ENCODE measurements around the gene SORCS2.

SORCS2 gene

GRCh38 chr4:7522452-7523220 is 330.3 kb downstream of the SORCS2 start:
- no peak for DNase-seq

GRCh38 chr4:7523526-7523925 is 331.2 kb downstream of the SORCS2 start:
- DNase-seq, result no peak

- DNase-seq, result no peak
Observed at GRCh38 chr4:7524064-7524682, 331.8 kb downstream of the SORCS2 start.

GRCh38 chr4:7524843-7525242 is 332.5 kb downstream of the SORCS2 start:
- DNase-seq, result no peak

GRCh38 chr4:7526491-7526890 is 334.2 kb downstream of the SORCS2 start:
- no peak for DNase-seq

GRCh38 chr4:7526929-7527535 is 334.7 kb downstream of the SORCS2 start:
- DNase-seq, result no peak

GRCh38 chr4:7529368-7530080 is 337.2 kb downstream of the SORCS2 start:
- DNase-seq, result no peak

- no peak for DNase-seq
Observed at GRCh38 chr4:7530082-7530481, 337.7 kb downstream of the SORCS2 start.

GRCh38 chr4:7530932-7531639 is 338.7 kb downstream of the SORCS2 start:
- DNase-seq, result no peak

GRCh38 chr4:7531640-7531994 is 339.3 kb downstream of the SORCS2 start:
- DNase-seq, result no peak

- no peak for DNase-seq
Observed at GRCh38 chr4:7532043-7532442, 339.7 kb downstream of the SORCS2 start.

- no peak for DNase-seq
Observed at GRCh38 chr4:7533267-7533666, 340.9 kb downstream of the SORCS2 start.

GRCh38 chr4:7535094-7535493 is 342.8 kb downstream of the SORCS2 start:
- DNase-seq, result no peak

GRCh38 chr4:7535619-7536018 is 343.3 kb downstream of the SORCS2 start:
- no peak for DNase-seq

- DNase-seq, result no peak
Observed at GRCh38 chr4:7536876-7537275, 344.5 kb downstream of the SORCS2 start.

GRCh38 chr4:7537853-7538400 is 345.6 kb downstream of the SORCS2 start:
- no peak for DNase-seq

- DNase-seq, result no peak
Observed at GRCh38 chr4:7538518-7538917, 346.2 kb downstream of the SORCS2 start.

- no peak for DNase-seq
Observed at GRCh38 chr4:7539186-7539585, 346.8 kb downstream of the SORCS2 start.

- DNase-seq, result no peak
Observed at GRCh38 chr4:7539659-7540058, 347.3 kb downstream of the SORCS2 start.

GRCh38 chr4:7540206-7540605 is 347.9 kb downstream of the SORCS2 start:
- no peak for DNase-seq

- DNase-seq, result no peak
Observed at GRCh38 chr4:7540654-7541413, 348.5 kb downstream of the SORCS2 start.

GRCh38 chr4:7541414-7541810 is 349.1 kb downstream of the SORCS2 start:
- no peak for DNase-seq
